Prostate gland (tissue), 2 donors: ENCODE results near the gene CHST3. TPM values are rescaled to one million over a fixed set of nuclear protein-coding genes. Genes with fewer than 3 reads are reported as not detected.

Source experiments
- DNase-seq: peaks from one replicate; pipeline ENCODE4 v3.0.0-alpha.2; 2019; ENCODE audit warnings: low spot score
- H3K27ac ChIP-seq, 2 donors: fragments of 200-600 bp; sonication (generic); 2 replicates each; pipeline ENCODE4 v1.5.1; 2017 to 2019
- H3K27me3 ChIP-seq: fragments of 200-600 bp; sonication (generic); replicated peaks from 2 replicates; pipeline ENCODE4 v1.5.1; 2019; ENCODE audit not compliant: insufficient read depth
- H3K36me3 ChIP-seq, 2 donors: fragments of 200-600 bp; sonication (generic); 1 replicate in 1 of 2; 2 replicates in 1 of 2; pipeline versions ENCODE4 v1.5.1 to v1.8.1; 2017 to 2019
- H3K4me1 ChIP-seq: fragments of 200-600 bp; sonication (generic); replicated peaks from 2 replicates; pipeline ENCODE4 v1.5.1; 2019
- H3K4me3 ChIP-seq, 2 donors: fragments of 200-600 bp; sonication (generic); 2 replicates each; pipeline ENCODE4 v1.5.1; 2017 to 2019
- H3K9me3 ChIP-seq: fragments of 200-600 bp; sonication (generic); 2 replicates; pipeline ENCODE4 v1.5.1; 2017
- POLR2A ChIP-seq: fragments of 450-650 bp; IDR thresholded peaks from one replicate; pipeline ENCODE4 v1.6.1; 2016; ENCODE audit warnings: antibody characterized with exemption, mild to moderate bottlenecking
- POLR2AphosphoS5 ChIP-seq: sonication (generic); formaldehyde crosslinking; IDR thresholded peaks from one replicate; pipeline ENCODE4 v1.6.1; 2017; ENCODE audit warnings: antibody characterized with exemption
- WGBS: methylation state at CpG from one replicate; pipeline ENCODE4 v1.1.5; 2018; 5-methylcytosine and 5-hydroxymethylcytosine counted together
- intact Hi-C: fragments of 100-400 bp; cut with DNase I; formaldehyde crosslinking; loops from one replicate; pipeline ENCODE4 v1.14.2; 2022
- total RNA-seq, 2 donors: library from RNA; depleted of rRNA; stranded (reverse); fragments of >200 nt; gene quantifications; one replicate each; pipeline ENCODE4 v1.1.0, GENCODE V29; 2016
- TF ChIP-seq, protein P1 (sequence below), 4 experiments: fragments of 200-600 bp in 2 of 4; fragments of 450-650 bp in 2 of 4; sonication (generic) in 2 of 4; IDR thresholded peaks; 1 replicate in 3 of 4; 2 replicates in 1 of 4; pipeline ENCODE4 v1.5.1; 2016 to 2019; ENCODE audit warnings: antibody characterized with exemption in 4 of 4, mild to moderate bottlenecking in 2 of 4, moderate library complexity in 2 of 4

CHST3 gene
- total RNA-seq, 2 donors from 2014 or later, result 16.5 to 197 TPM

GRCh38 chr10:72006026-72006425 lies 41.8 kb downstream of the CHST3 start:
- Histone ChIP-seq H3K36me3 (peaks cover 0 to 12% of the 10 kb centered on the region in 2 donors), H3K27me3 (no peaks in the 10 kb centered on the region), H3K4me3 (no peak overlapping the region), H3K9me3 (no peaks in the 10 kb centered on the region), H3K4me1 (peaks cover 20% of the 10 kb centered on the region), H3K27ac (no peak overlapping the region)
- 81% methylated on average over 3 of the region's 3 CpGs for WGBS
- TF ChIP-seq, protein P1, sequence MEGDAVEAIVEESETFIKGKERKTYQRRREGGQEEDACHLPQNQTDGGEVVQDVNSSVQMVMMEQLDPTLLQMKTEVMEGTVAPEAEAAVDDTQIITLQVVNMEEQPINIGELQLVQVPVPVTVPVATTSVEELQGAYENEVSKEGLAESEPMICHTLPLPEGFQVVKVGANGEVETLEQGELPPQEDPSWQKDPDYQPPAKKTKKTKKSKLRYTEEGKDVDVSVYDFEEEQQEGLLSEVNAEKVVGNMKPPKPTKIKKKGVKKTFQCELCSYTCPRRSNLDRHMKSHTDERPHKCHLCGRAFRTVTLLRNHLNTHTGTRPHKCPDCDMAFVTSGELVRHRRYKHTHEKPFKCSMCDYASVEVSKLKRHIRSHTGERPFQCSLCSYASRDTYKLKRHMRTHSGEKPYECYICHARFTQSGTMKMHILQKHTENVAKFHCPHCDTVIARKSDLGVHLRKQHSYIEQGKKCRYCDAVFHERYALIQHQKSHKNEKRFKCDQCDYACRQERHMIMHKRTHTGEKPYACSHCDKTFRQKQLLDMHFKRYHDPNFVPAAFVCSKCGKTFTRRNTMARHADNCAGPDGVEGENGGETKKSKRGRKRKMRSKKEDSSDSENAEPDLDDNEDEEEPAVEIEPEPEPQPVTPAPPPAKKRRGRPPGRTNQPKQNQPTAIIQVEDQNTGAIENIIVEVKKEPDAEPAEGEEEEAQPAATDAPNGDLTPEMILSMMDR (IDR thresholded peaks at IDR 0.05), result no peak
- TF ChIP-seq POLR2AphosphoS5, result no peak
- no peak for TF ChIP-seq POLR2A
- DNase-seq, result no peak
- intact Hi-C loops, result no loop called here

DNA sequence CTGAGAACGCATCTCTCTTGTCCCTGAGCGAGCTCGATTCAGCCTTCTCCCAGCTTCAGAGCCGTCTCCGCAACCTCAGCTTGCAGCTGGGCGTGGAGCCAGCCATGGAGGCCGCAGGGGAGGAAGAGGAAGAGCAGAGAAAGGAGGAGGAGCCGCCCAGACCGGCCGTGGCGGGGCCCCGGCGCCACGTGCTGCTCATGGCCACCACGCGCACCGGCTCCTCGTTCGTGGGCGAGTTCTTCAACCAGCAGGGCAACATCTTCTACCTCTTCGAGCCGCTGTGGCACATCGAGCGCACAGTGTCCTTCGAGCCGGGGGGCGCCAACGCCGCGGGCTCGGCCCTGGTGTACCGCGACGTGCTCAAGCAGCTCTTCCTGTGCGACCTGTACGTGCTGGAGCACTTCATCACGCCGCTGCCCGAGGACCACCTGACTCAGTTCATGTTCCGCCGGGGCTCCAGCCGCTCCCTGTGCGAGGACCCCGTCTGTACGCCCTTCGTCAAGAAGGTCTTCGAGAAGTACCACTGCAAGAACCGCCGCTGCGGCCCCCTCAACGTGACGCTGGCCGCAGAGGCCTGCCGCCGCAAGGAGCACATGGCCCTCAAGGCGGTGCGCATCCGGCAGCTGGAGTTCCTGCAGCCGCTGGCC lies 43.2 kb downstream of the CHST3 start:
- DNase-seq, result no peak
- TF ChIP-seq POLR2A, result no peak
- TF ChIP-seq, protein P1 (IDR thresholded peaks at IDR 0.05), result no peak
- no peak for TF ChIP-seq POLR2AphosphoS5
- Histone ChIP-seq H3K9me3 (no peaks in the 10 kb centered on the region), H3K27me3 (no peaks in the 10 kb centered on the region), H3K4me3 (no peak overlapping the region), H3K36me3 (peaks cover 0 to 12% of the 10 kb centered on the region in 2 donors), H3K27ac (peak overlapping the region in 1 of 2 donors; percentile 81), H3K4me1 (peaks cover 20% of the 10 kb centered on the region)
- 85% methylated on average over 59 of the region's 59 CpGs for WGBS
- intact Hi-C loops, result no loop called here

GRCh38 chr10:72008096-72008981 lies 44.1 kb downstream of the CHST3 start:
- 65% methylated on average over 39 of the region's 58 CpGs for WGBS

DNA sequence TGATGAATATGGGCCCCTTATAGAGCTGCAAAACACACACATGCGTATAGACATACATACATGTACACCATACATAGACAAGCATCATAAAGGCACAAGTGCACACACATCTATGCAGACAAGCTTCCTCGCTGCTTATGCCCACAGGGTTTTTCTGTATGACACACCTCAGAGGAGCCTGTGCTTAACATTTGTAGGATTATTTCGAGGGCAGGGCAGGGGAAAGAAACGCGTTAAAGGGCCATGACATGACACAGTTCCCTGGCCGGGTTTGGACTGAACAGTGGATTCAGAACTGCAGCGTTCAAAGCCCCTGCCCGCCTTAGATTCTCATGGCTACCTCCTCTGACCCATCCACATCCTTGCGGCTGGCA lies 44.8 kb downstream of the CHST3 start:
- H3K36me3 ChIP-seq, result peaks cover 0 to 12% of the 10 kb centered on the region in 2 donors
- WGBS, result 19% methylated on average over 9 of the region's 9 CpGs
- DNase-seq, result no peak
- no peak overlapping the region for H3K4me3 ChIP-seq
- peak overlapping the region; percentile 81 to 82 for H3K27ac ChIP-seq
- H3K4me1 ChIP-seq, result peaks cover 20% of the 10 kb centered on the region
- H3K27me3 ChIP-seq, result no peaks in the 10 kb centered on the region
- TF ChIP-seq, protein P1 (IDR thresholded peaks at IDR 0.05), result no peak
- TF ChIP-seq POLR2A (no peak), POLR2AphosphoS5 (no peak)
- intact Hi-C loops, result loop anchor here (2.0 kb wide), 1 partner anchor 44 kb away; the partner anchor contains the start of gene CHST3
- H3K9me3 ChIP-seq, result no peaks in the 10 kb centered on the region

More at GRCh38 chr10:72008096-72008981, 44.1 kb downstream of the CHST3 start:
- no peak overlapping the region for H3K4me3 ChIP-seq
- no peaks in the 10 kb centered on the region for H3K9me3 ChIP-seq
- intact Hi-C loops, result loop anchor here (2.0 kb wide), 1 partner anchor 44 kb away; the partner anchor contains the start of gene CHST3
- H3K4me1 ChIP-seq, result peaks cover 20% of the 10 kb centered on the region
- H3K27me3 ChIP-seq, result no peaks in the 10 kb centered on the region
- no peak for TF ChIP-seq POLR2AphosphoS5
- TF ChIP-seq, protein P1 (IDR thresholded peaks at IDR 0.05), result no peak
- TF ChIP-seq POLR2A, result no peak
- H3K36me3 ChIP-seq, result peaks cover 0 to 12% of the 10 kb centered on the region in 2 donors
- DNase-seq, result peak; percentile 26
- peak overlapping the region; percentile 81 to 82 for H3K27ac ChIP-seq
